ENCODE measurements around the gene MAPK1.
A peak's percentile ranks its signal among the peaks of the same experiment; 100 is the strongest.
"Not testable (repeated sequence)": the region's sequence is repeated elsewhere in the genome, so short reads cannot be mapped to it uniquely, and the experiment has no call there.

Gene MAPK1

DNA sequence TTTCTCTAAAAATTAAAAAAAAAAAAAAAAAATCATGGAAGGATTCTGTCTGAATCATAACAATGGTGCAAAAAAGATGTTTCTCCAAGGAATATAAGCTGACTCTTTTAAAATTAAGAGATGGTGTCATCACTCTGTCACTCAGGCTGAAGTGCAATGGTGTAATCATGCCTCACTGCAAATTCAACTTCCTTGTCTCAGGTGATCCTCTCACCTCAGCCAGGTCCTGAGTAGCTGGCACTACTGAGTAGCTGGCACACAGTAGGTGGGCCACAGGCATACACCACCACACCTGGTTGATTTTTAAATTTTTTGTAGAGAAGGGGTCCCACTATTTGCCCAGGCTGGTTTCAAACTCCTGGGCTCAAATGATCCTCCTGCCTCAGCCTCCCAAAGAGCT, 77.1 kb downstream of the MAPK1 start:
- DNase-seq (ENCODE audit: low read depth in 2 of 2) = no peak
- TF ChIP-seq, protein P1, sequence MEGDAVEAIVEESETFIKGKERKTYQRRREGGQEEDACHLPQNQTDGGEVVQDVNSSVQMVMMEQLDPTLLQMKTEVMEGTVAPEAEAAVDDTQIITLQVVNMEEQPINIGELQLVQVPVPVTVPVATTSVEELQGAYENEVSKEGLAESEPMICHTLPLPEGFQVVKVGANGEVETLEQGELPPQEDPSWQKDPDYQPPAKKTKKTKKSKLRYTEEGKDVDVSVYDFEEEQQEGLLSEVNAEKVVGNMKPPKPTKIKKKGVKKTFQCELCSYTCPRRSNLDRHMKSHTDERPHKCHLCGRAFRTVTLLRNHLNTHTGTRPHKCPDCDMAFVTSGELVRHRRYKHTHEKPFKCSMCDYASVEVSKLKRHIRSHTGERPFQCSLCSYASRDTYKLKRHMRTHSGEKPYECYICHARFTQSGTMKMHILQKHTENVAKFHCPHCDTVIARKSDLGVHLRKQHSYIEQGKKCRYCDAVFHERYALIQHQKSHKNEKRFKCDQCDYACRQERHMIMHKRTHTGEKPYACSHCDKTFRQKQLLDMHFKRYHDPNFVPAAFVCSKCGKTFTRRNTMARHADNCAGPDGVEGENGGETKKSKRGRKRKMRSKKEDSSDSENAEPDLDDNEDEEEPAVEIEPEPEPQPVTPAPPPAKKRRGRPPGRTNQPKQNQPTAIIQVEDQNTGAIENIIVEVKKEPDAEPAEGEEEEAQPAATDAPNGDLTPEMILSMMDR (IDR thresholded peaks at IDR 0.05; ENCODE audit: low read depth, low read length) = no peak

DNA sequence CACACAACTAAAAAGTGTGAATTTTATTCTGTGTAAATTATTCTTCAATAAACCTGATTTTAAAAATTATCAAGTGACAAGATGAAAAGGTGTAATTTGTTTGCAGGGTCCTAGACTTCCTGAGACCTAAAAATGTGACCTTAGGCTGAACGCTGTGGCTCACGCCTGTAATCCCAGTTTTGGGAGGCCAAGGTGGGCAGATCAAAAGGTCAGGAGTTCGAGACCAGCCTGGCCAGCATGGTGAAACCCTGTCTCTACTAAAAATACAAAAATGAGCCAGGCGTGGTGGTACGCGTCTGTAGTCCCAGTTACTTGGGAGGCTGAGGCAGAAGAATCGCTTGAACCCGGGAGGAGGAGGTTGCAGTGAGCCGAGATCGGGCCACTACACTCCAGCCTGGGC, 79.9 kb downstream of the MAPK1 start:
- H3K4me3 ChIP-seq (replicated peaks in 1 of 2; ENCODE audit: low read depth in 2 of 2, low read length in 2 of 2); DNase-seq (ENCODE audit: low read depth in 2 of 2): not testable (repeated sequence)

More for the DNA sequence above, 77.1 kb downstream of the MAPK1 start:
- H3K4me3 ChIP-seq (replicated peaks in 1 of 2; ENCODE audit: low read depth in 2 of 2, low read length in 2 of 2) = no peak overlapping the region

DNA sequence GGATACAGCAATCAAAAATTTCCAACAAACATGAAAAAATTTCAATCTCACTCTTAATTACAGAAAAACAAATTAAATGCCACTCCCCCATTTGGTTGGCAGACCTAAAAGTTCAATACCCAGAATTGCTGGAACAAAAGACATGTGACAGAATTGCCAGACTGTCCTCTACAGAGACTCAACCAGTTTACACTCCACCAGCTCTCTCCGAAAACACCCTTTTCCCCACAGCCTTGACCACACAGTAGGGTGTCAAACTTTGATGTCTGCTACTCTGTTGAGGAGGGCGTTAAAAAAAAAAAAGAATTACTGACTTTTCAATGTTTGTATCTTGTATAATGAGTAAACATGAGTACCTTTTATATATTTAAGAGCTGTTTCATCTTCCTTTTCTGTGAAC, 87.2 kb downstream of the MAPK1 start:
- H3K4me3 ChIP-seq (replicated peaks in 1 of 2; ENCODE audit: low read depth in 2 of 2, low read length in 2 of 2) = no peak overlapping the region
- TF ChIP-seq, protein P1 (IDR thresholded peaks at IDR 0.05; ENCODE audit: low read depth, low read length) = no peak
- DNase-seq (ENCODE audit: low read depth in 2 of 2) = no peak

DNA sequence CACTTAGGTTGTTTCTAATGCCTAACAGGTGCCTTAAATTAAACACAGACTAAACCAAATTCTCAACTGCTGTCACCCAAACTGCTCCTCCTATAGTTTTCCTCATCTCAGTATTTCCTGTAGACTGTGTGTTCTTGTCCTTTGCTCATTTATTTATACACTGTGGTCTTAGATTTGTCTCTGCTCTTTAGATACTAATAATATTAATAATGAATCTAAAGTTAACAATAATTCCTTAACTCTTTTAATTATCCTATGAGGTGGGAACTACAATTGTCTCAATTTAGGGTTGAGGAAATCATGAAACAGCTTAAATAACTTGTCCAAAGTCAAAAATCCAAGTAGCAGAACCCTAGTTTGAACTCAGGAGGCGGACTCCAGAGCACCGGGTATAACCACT, 88.0 kb downstream of the MAPK1 start:
- no peak for DNase-seq (ENCODE audit: low read depth in 2 of 2)
- no peak overlapping the region for H3K4me3 ChIP-seq (replicated peaks in 1 of 2; ENCODE audit: low read depth in 2 of 2, low read length in 2 of 2)
- TF ChIP-seq, protein P1 (IDR thresholded peaks at IDR 0.05; ENCODE audit: low read depth, low read length) = no peak

DNA sequence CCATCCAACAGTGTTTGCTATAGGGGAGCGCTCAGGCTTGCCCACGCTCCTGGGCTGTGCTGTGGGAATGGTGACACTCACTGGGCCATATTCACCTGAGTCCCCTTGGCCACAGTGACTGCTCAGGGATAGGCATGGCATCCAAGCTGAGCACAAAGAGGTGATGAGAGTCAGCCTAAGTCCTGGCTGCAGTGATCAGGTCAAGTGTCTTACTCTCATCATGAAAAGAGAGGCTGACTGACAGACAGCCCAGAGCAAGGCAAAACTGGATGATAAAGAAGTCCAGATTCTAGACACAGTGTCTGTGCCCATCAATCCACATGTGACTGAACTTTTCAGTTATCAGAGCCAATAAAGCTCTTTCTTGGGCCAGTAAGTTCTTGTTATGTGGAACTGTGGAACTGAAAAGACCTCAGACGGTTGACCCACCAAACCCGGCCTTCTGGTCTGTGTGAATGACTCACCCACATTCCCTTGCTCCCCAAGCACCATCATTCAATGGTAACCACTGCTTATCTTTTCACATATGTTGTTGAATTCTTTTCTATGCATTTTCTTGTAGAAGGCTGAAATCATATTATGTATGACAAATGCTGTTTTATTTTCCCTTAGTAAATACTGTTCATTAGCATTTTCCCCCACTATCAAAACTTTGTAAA, 88.6 kb downstream of the MAPK1 start:
- peak; percentile 61 to 68 for DNase-seq (ENCODE audit: low read depth in 2 of 2)
- H3K4me3 ChIP-seq (replicated peaks in 1 of 2; ENCODE audit: low read depth in 2 of 2, low read length in 2 of 2) = no peak overlapping the region
- TF ChIP-seq, protein P1 (IDR thresholded peaks at IDR 0.05; ENCODE audit: low read depth, low read length) = no peak

DNA sequence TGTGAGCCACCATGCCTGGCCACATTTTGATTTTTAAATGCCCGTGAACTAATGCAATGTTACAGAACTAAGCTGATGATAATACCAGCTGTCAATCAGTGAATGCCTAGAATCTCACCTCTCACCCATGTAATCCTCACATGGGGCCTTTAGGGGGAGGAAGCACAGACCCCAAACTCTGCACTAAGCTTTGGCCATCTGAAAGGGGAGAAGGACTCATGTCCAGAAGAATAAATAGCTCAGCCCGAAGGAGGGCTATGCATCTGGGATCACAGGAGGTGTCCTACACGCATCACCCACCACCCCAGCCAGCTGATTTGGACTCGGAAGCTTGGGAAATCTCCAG, 95.8 kb downstream of the MAPK1 start:
- DNase-seq (ENCODE audit: low read depth in 2 of 2) = no peak
- no peak overlapping the region for H3K4me3 ChIP-seq (replicated peaks in 1 of 2; ENCODE audit: low read depth in 2 of 2, low read length in 2 of 2)
- TF ChIP-seq, protein P1 (IDR thresholded peaks at IDR 0.05; ENCODE audit: low read depth, low read length) = no peak

DNA sequence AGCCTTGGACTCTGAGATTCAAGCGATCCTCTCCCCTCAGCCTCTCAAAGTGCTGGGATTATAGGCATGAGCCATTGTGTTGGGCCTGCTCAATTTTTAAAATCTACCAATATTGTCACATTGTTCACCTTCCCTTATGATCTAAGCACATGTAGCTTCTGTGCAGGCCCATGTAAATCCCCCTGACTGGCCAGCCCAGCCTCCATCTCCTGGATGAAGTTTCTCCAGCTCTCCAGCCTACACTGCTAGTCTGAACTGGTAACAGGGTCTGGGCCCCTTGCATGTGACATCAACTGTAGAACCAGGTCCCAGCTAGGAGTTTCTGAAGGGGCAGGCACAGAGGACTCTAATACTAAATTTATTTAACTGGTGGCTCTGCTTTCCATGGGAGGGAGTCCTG, 99.0 kb downstream of the MAPK1 start:
- H3K4me3 ChIP-seq (replicated peaks in 1 of 2; ENCODE audit: low read depth in 2 of 2, low read length in 2 of 2) = no peak overlapping the region
- TF ChIP-seq, protein P1 (IDR thresholded peaks at IDR 0.05; ENCODE audit: low read depth, low read length) = no peak
- DNase-seq (ENCODE audit: low read depth in 2 of 2) = no peak

All from cardiac fibroblast (primary cell).